Effector memory CD8-positive, alpha-beta T cell (primary cell): ENCODE results near the gene FZD7.

Experiments
- ATAC-seq: fragments of 150-1000 bp; cut with Tn5 transposase; replicated peaks from 2 replicates; pipeline ENCODE4 v1.10.0; 2021; ENCODE audit warnings: mild to moderate bottlenecking, moderate library complexity
- DNase-seq, 3 experiments: peaks; one replicate each; pipeline ENCODE4 v3.0.0; 2021
- H3K27ac Mint-ChIP-seq, 2 donors: one replicate each; pipeline ENCODE4 v1.8.0; 2022; ENCODE audit warnings: mild to moderate bottlenecking in 2 of 2, mixed read lengths in 2 of 2, moderate library complexity in 2 of 2
- H3K27me3 Mint-ChIP-seq, 2 donors: one replicate each; pipeline ENCODE4 v1.8.0; 2022; ENCODE audit warnings: mixed read lengths in 2 of 2
- H3K36me3 Mint-ChIP-seq: one replicate; pipeline ENCODE4 v1.8.0; 2022; ENCODE audit warnings: mild to moderate bottlenecking, moderate library complexity, mixed read lengths; ENCODE audit not compliant: insufficient read depth
- H3K4me1 Mint-ChIP-seq, 2 donors: one replicate each; pipeline ENCODE4 v1.8.0; 2022; ENCODE audit warnings: low read depth in 2 of 2, mixed read lengths in 2 of 2
- H3K4me3 Mint-ChIP-seq, 2 donors: one replicate each; pipeline ENCODE4 v1.8.0; 2022; ENCODE audit warnings: mild to moderate bottlenecking in 2 of 2, mixed read lengths in 2 of 2, moderate library complexity in 2 of 2
- H3K9me3 Mint-ChIP-seq, 2 donors: one replicate each; pipeline ENCODE4 v1.8.0; 2022; ENCODE audit warnings: mixed read lengths in 2 of 2

The FZD7 gene

GRCh38 chr2:202069170-202070067 lies 35.8 kb downstream of the FZD7 start:
- no peak overlapping the region for H3K27ac Mint-ChIP-seq
- H3K27me3 Mint-ChIP-seq: peaks cover 21 to 56% of the 10 kb centered on the region in 2 donors
- H3K4me1 Mint-ChIP-seq: no peaks in the 10 kb centered on the region
- no peak overlapping the region for H3K4me3 Mint-ChIP-seq
- H3K36me3 Mint-ChIP-seq: no peaks in the 10 kb centered on the region
- ATAC-seq (no peak), DNase-seq (no peak)
- H3K9me3 Mint-ChIP-seq: no peaks in the 10 kb centered on the region

- ATAC-seq (no peak), DNase-seq (no peak)
- peaks cover 25 to 41% of the 10 kb centered on the region in 2 donors for H3K27me3 Mint-ChIP-seq
- H3K27ac Mint-ChIP-seq: no peak overlapping the region
- H3K9me3 Mint-ChIP-seq: no peaks in the 10 kb centered on the region
- no peaks in the 10 kb centered on the region for H3K4me1 Mint-ChIP-seq
- no peaks in the 10 kb centered on the region for H3K36me3 Mint-ChIP-seq
- no peak overlapping the region for H3K4me3 Mint-ChIP-seq
Observed at GRCh38 chr2:202071107-202071506, 37.5 kb downstream of the FZD7 start.

DNA sequence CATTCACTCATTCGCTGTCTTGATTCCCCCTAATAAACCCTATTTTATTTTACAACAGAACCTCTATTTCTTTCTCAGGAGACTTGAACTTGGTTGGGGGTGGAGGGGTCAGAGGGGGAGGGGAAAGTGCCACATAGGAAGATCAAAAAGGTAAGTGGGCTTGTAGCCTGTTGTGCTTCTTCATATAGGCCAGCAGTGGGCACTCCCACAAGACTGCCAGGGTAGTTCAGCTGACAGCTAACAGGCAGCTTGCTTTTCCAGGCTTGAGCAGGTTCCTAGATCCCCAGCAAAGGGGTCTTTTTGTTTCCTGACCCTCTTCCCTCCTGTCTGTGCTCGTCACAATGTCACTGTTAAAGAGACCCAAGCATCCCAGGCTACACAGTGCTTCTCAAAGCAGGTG lies 38.6 kb downstream of the FZD7 start:
- H3K9me3 Mint-ChIP-seq: no peaks in the 10 kb centered on the region
- H3K36me3 Mint-ChIP-seq: no peaks in the 10 kb centered on the region
- no peak overlapping the region for H3K4me3 Mint-ChIP-seq
- H3K27ac Mint-ChIP-seq: no peak overlapping the region
- no peak for DNase-seq
- no peaks in the 10 kb centered on the region for H3K4me1 Mint-ChIP-seq
- no peak for ATAC-seq
- peaks cover 25 to 39% of the 10 kb centered on the region in 2 donors for H3K27me3 Mint-ChIP-seq

DNA sequence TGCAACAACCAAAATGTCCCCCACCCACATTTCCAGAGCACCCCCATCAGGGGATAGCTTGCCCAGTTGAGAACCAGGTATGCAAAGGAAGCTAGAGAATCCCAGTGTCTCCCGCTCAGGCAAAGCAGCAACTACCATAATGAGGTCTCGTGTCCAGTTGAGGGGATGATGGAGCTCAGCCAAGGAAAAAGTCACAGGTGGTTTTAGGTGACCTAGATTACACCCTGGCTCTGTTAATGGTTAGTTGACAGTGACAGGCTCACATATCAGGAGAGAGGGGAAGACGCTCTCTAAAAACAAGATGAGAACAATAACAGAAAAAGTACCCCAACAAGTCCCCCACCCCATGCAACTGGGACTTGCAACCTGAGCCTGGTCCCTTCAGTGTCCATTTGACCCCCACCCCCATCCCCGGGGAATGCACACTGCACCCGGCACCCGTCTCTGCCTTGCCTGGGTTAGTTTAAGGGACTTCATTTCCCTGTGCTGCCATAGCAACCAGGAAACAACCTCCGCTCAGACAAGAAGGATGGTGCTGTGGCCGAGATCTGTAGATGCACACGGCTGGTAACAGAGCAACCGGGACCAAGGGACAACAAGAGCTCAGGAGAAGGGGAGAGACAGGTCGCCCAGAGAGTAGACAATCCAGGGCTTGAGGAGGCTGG lies 39.2 kb downstream of the FZD7 start, which contains the start of gene KIAA2012:
KIAA2012 (plus strand) TSS at position 519 of the 665 bp plus-strand sequence. CDS start 373 bp downstream, outside the sequence.
- H3K27ac Mint-ChIP-seq: no peak within 1 kb of the TSS
- ATAC-seq: no peak
- peaks cover 25 to 37% of the 10 kb centered on the region in 2 donors for H3K27me3 Mint-ChIP-seq
- H3K4me3 Mint-ChIP-seq: no peak within 1 kb of the TSS
- H3K36me3 Mint-ChIP-seq: no peaks in the 10 kb centered on the region
- no peak for DNase-seq
- no peaks in the 10 kb centered on the region for H3K4me1 Mint-ChIP-seq
- H3K9me3 Mint-ChIP-seq: no peaks in the 10 kb centered on the region

- ATAC-seq: no peak
- Mint-ChIP-seq H3K27ac (no peak overlapping the region), H3K4me1 (no peaks in the 10 kb centered on the region), H3K4me3 (no peak overlapping the region), H3K9me3 (no peaks in the 10 kb centered on the region), H3K36me3 (no peaks in the 10 kb centered on the region), H3K27me3 (peaks cover 25 to 41% of the 10 kb centered on the region in 2 donors)
- no peak for DNase-seq
Observed at GRCh38 chr2:202074324-202074723, 40.7 kb downstream of the FZD7 start.

- peaks cover 32 to 39% of the 10 kb centered on the region in 2 donors for H3K27me3 Mint-ChIP-seq
- no peaks in the 10 kb centered on the region for H3K36me3 Mint-ChIP-seq
- no peak overlapping the region for H3K4me3 Mint-ChIP-seq
- ATAC-seq (no peak), DNase-seq (no peak)
- no peaks in the 10 kb centered on the region for H3K4me1 Mint-ChIP-seq
- no peaks in the 10 kb centered on the region for H3K9me3 Mint-ChIP-seq
- no peak overlapping the region for H3K27ac Mint-ChIP-seq
Observed at GRCh38 chr2:202079310-202079709, 45.7 kb downstream of the FZD7 start.

DNA sequence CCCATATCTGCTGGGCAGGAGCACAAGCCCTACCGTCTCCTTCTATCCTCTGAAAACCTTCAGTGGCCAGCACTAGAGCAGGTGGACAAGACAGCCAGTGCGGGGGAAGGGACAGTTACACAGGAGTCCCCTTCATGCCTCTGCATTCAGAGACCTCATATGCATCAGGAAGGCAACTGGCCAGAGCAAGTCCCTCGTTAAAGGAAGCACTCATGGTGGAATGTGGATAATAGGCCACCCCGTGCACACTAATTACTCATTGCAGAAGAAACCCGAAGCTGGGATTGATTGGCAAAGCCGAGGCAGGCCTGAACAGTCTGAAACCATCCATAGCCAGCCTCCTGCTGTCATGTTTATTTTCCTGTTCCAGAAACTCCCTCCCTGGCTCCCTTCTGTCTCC lies 50.6 kb downstream of the FZD7 start:
- Mint-ChIP-seq H3K36me3 (no peaks in the 10 kb centered on the region), H3K27me3 (peaks cover 33 to 37% of the 10 kb centered on the region in 2 donors), H3K4me1 (no peaks in the 10 kb centered on the region), H3K27ac (no peak overlapping the region), H3K4me3 (no peak overlapping the region), H3K9me3 (no peaks in the 10 kb centered on the region)
- no peak for ATAC-seq
- DNase-seq: no peak
